ENCODE results near the gene PSKH1.

GRCh38 chr16:67971111-67971510 is 78.1 kb downstream of the PSKH1 start:
- TF ChIP-seq POLR2A (IDR thresholded peaks at IDR 0.05), result no peak
- TF ChIP-seq CTCF (IDR thresholded peaks at IDR 0.05 in 8 of 11, conservative IDR thresholded peaks at IDR 0.05 in 3 of 11), result no peak
- TF ChIP-seq POLR2AphosphoS5 (IDR thresholded peaks at IDR 0.05), result no peak
